CD8-positive, alpha-beta memory T cell (primary cell): ENCODE results near the gene SH3BGR. TPM values are rescaled to one million over a fixed set of nuclear protein-coding genes. Genes with fewer than 3 reads are reported as not detected.

Experiments used
- CTCF ChIA-PET: fragments of 350-600 bp; sonication (Branson Sonifier 250); formaldehyde crosslinking; loops from one replicate; lab custom pipeline; 2021; ENCODE audit warnings: antibody characterized with exemption; lab: Charles Lee
- POLR2A ChIA-PET: fragments of 350-600 bp; sonication (Branson Sonifier 250); formaldehyde crosslinking; loops from one replicate; lab custom pipeline; 2021; ENCODE audit warnings: antibody characterized with exemption; lab: Charles Lee
- DNase-seq, 5 donors: peaks; one replicate each; pipeline versions ENCODE4 v3.0.0 to v3.0.0-alpha.2; 2020 to 2022; ENCODE audit warnings: mixed read lengths in 1 of 5
- H3K27ac ChIP-seq: one replicate; pipeline ENCODE4 v1.7.0; 2013; ENCODE audit warnings: low read depth, mild to moderate bottlenecking, low read length, moderate library complexity
- H3K27me3 ChIP-seq: 2 replicates; pipeline ENCODE4 v1.7.0; 2013; ENCODE audit warnings: low read length, mild to moderate bottlenecking; ENCODE audit not compliant: insufficient read depth, poor library complexity, severe bottlenecking
- H3K36me3 ChIP-seq: 2 replicates; pipeline ENCODE4 v1.7.0; 2013; ENCODE audit warnings: mild to moderate bottlenecking, low read length, moderate library complexity; ENCODE audit not compliant: insufficient read depth
- H3K4me1 ChIP-seq: 2 replicates; pipeline ENCODE4 v1.7.0; 2013; ENCODE audit warnings: mild to moderate bottlenecking, low read length, moderate library complexity; ENCODE audit not compliant: insufficient read depth
- H3K4me3 ChIP-seq: 2 replicates; pipeline ENCODE4 v1.7.0; 2013; ENCODE audit warnings: mild to moderate bottlenecking, low read length
- H3K9me3 ChIP-seq: 2 replicates; pipeline ENCODE4 v1.7.0; 2013; ENCODE audit warnings: mild to moderate bottlenecking, low read length
- H3K27ac Mint-ChIP-seq, 8 donors: one replicate each; pipeline ENCODE4 v1.8.0; 2020 to 2021; ENCODE audit warnings: mixed read lengths in 8 of 8, mild to moderate bottlenecking in 6 of 8, inconsistent platforms in 3 of 8, moderate library complexity in 3 of 8
- H3K27me3 Mint-ChIP-seq, 2 donors: one replicate each; pipeline ENCODE4 v1.8.0; 2020 to 2021; ENCODE audit warnings: mixed read lengths in 2 of 2, mild to moderate bottlenecking in 1 of 2, moderate library complexity in 1 of 2
- H3K36me3 Mint-ChIP-seq, 3 donors: one replicate each; pipeline ENCODE4 v1.8.0; 2020 to 2021; ENCODE audit warnings: mixed read lengths in 3 of 3, inconsistent platforms in 1 of 3, mild to moderate bottlenecking in 1 of 3
- H3K4me1 Mint-ChIP-seq, 3 donors: one replicate each; pipeline ENCODE4 v1.8.0; 2020 to 2021; ENCODE audit warnings: mixed read lengths in 3 of 3, inconsistent platforms in 1 of 3, mild to moderate bottlenecking in 1 of 3
- H3K4me3 Mint-ChIP-seq, 7 donors: one replicate each; pipeline ENCODE4 v1.8.0; 2020 to 2021; ENCODE audit warnings: mixed read lengths in 7 of 7, mild to moderate bottlenecking in 6 of 7, moderate library complexity in 4 of 7, inconsistent platforms in 2 of 7
- H3K9me3 Mint-ChIP-seq, 5 donors: one replicate each; pipeline ENCODE4 v1.8.0; 2020 to 2022; ENCODE audit warnings: mixed read lengths in 5 of 5, mild to moderate bottlenecking in 3 of 5, moderate library complexity in 2 of 5, inconsistent platforms in 1 of 5
- polyA plus RNA-seq: library from polyadenylated mRNA; unstranded; fragments of 300-500 nt; fragmentation: Illumina TruSeq; gene quantifications from one replicate; pipeline ENCODE4 v1.2.3, GENCODE V29; 2021
- total RNA-seq, 2 experiments: library from RNA; stranded (reverse); gene quantifications; one replicate each; pipeline ENCODE4 v1.2.3, GENCODE V29; 2021

The SH3BGR gene
- total and polyA plus RNA-seq, 3 experiments from 2014 or later, result 1.6 to 5.8 (median 4.5) TPM

DNA sequence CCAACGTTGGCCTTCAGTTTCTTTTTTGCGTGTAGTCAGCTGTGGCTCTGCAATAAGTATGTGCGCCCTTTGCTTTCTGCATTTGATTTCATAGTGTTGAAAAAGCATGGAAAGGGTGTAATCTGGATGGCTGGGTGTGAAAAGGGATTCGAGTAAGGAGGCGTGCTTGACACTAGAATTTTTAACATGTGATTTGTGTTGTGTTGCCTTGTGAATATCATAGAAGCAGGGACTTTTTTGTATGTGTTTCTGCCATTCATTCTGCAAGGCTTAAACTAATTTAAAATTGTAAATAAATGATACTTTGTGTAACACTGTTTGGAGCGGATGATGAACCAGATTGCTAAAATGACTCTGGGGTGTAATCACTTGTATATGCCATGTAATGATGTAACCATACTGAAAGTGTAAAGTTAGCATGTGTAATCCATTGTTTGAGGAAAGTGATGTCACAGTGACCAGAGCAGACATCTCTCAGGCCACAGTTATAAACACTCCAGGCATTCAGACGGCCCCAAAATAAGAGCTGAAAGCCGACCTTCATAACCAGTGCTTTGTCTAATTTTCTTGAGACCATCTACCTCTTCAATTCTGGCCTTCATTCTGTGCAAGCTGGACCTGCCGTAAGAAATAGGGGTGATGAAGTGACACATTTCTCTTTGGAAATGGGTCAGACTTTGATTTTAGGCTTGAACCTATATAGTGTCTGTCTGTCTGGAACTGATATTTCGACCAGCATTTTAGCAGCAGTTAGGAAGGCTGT, 618 bp downstream of the SH3BGR start:
- Histone ChIP-seq H3K27ac (no peak overlapping the region), H3K27me3 (no peaks in the 10 kb centered on the region), H3K9me3 (no peaks in the 10 kb centered on the region), H3K4me3 (no peak overlapping the region), H3K4me1 (no peaks in the 10 kb centered on the region), H3K36me3 (no peaks in the 10 kb centered on the region)
- H3K4me3 Mint-ChIP-seq, result no peak overlapping the region
- ChIA-PET CTCF (no interaction called here), POLR2A (no interaction called here)
- no peaks in the 10 kb centered on the region for H3K9me3 Mint-ChIP-seq
- no peak for DNase-seq
- H3K36me3 Mint-ChIP-seq, result peaks cover 0 to 1% (median 0%) of the 10 kb centered on the region in 3 donors
- no peak overlapping the region for H3K27ac Mint-ChIP-seq
- H3K4me1 Mint-ChIP-seq, result no peaks in the 10 kb centered on the region
- peaks cover 9 to 17% of the 10 kb centered on the region in 2 donors for H3K27me3 Mint-ChIP-seq

GRCh38 chr21:39452970-39453342, 1.2 kb downstream of the SH3BGR start:
- H3K27ac Mint-ChIP-seq, result no peak overlapping the region
- Histone ChIP-seq H3K4me3 (no peak overlapping the region), H3K9me3 (no peaks in the 10 kb centered on the region), H3K27me3 (no peaks in the 10 kb centered on the region), H3K27ac (no peak overlapping the region), H3K36me3 (no peaks in the 10 kb centered on the region), H3K4me1 (no peaks in the 10 kb centered on the region)
- no peaks in the 10 kb centered on the region for H3K9me3 Mint-ChIP-seq
- peaks cover 9 to 17% of the 10 kb centered on the region in 2 donors for H3K27me3 Mint-ChIP-seq
- DNase-seq, result no peak
- H3K4me1 Mint-ChIP-seq, result no peaks in the 10 kb centered on the region
- no peak overlapping the region for H3K4me3 Mint-ChIP-seq
- CTCF ChIA-PET, result no interaction called here
- POLR2A ChIA-PET, result no interaction called here
- H3K36me3 Mint-ChIP-seq, result peaks cover 0 to 1% (median 0%) of the 10 kb centered on the region in 3 donors

GRCh38 chr21:39453571-39454179, 1.9 kb downstream of the SH3BGR start:
- H3K4me1 Mint-ChIP-seq, result no peaks in the 10 kb centered on the region
- no peak overlapping the region for H3K27ac Mint-ChIP-seq
- POLR2A ChIA-PET, result no interaction called here
- no peaks in the 10 kb centered on the region for H3K27me3 ChIP-seq
- H3K4me3 ChIP-seq, result no peak overlapping the region
- CTCF ChIA-PET, result interaction anchor here (0.7 kb wide), 1 partner anchor 12 kb away, joined by 3 read pairs; no protein-coding TSS in a partner anchor
- H3K4me1 ChIP-seq, result no peaks in the 10 kb centered on the region
- H3K4me3 Mint-ChIP-seq, result no peak overlapping the region
- peaks cover 0 to 1% (median 0%) of the 10 kb centered on the region in 3 donors for H3K36me3 Mint-ChIP-seq
- no peaks in the 10 kb centered on the region for H3K9me3 Mint-ChIP-seq
- no peak overlapping the region for H3K27ac ChIP-seq
- no peaks in the 10 kb centered on the region for H3K9me3 ChIP-seq
- H3K36me3 ChIP-seq, result no peaks in the 10 kb centered on the region
- H3K27me3 Mint-ChIP-seq, result peaks cover 9 to 17% of the 10 kb centered on the region in 2 donors
- DNase-seq, result no peak

DNA sequence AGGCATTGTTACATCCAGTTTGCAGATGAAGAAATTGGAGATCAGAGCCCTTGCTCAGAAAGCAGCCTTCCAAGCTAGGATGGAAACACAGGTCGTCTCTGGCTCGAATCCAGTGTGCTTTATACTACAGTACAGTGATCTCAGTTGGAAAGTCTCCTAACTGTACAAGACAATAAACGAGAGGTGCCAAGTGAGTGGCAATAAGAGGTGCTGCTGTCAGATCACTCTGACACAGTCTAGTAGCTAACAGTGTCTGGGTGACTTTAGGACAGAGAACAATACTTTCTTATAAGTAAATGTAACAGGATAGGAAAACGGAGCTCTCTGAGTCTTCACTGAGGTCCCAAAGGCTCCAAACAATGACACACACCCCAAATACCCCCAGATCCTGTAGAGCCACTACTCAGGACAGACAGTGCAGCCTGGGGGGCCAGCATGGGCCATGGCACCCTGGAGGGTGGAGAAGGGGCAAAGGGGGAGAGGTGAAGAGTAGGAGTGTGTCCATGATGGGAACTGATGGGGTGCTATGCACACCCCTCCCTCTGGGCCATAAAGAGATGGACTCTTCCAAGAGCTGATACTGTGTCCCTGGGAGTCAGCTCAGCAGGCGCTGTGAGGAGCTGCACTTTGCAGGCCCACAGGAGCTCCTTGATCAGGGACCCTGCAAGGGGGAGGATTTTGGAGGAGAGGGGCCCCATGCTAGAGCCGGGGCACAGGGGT, 3.3 kb downstream of the SH3BGR start:
- DNase-seq, result no peak
- POLR2A ChIA-PET, result no interaction called here
- no peaks in the 10 kb centered on the region for H3K36me3 ChIP-seq
- H3K4me1 ChIP-seq, result no peaks in the 10 kb centered on the region
- peaks cover 0 to 3% (median 0%) of the 10 kb centered on the region in 3 donors for H3K36me3 Mint-ChIP-seq
- no peaks in the 10 kb centered on the region for H3K9me3 Mint-ChIP-seq
- no peak overlapping the region for H3K4me3 Mint-ChIP-seq
- H3K27ac ChIP-seq, result no peak overlapping the region
- no peaks in the 10 kb centered on the region for H3K9me3 ChIP-seq
- H3K27ac Mint-ChIP-seq, result no peak overlapping the region
- CTCF ChIA-PET, result no interaction called here
- H3K4me1 Mint-ChIP-seq, result no peaks in the 10 kb centered on the region
- H3K27me3 ChIP-seq, result no peaks in the 10 kb centered on the region
- peaks cover 6 to 9% of the 10 kb centered on the region in 2 donors for H3K27me3 Mint-ChIP-seq
- H3K4me3 ChIP-seq, result no peak overlapping the region

GRCh38 chr21:39456665-39457064, 4.9 kb downstream of the SH3BGR start:
- Mint-ChIP-seq H3K9me3 (no peaks in the 10 kb centered on the region), H3K4me1 (no peaks in the 10 kb centered on the region), H3K27ac (no peak overlapping the region), H3K36me3 (peaks cover 0 to 3% (median 0%) of the 10 kb centered on the region in 3 donors), H3K27me3 (peaks cover 6 to 7% of the 10 kb centered on the region in 2 donors), H3K4me3 (no peak overlapping the region)
- H3K27me3 ChIP-seq, result no peaks in the 10 kb centered on the region
- no peak for DNase-seq
- no peaks in the 10 kb centered on the region for H3K4me1 ChIP-seq
- H3K27ac ChIP-seq, result no peak overlapping the region
- no peak overlapping the region for H3K4me3 ChIP-seq
- H3K9me3 ChIP-seq, result no peaks in the 10 kb centered on the region
- H3K36me3 ChIP-seq, result no peaks in the 10 kb centered on the region
- CTCF ChIA-PET, result no interaction called here
- POLR2A ChIA-PET, result no interaction called here

DNA sequence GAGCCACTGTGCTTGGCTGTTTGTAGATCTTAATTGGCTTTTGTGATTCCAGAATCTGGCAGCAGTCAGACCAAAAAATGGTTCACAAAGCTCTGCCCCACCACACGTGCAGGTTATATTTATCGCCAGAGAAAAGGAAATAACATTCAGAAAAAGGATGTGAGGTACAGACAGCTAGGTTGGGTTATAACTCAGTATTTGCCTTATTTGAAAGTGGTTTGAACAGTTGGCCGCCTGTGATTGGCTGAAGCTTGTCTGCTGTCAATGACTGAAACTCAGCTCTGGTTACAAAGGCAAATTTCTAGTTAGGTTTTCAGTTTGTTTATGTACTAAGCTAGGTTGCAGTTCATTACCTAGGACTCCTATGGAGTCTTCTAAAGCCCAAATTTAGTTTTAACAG, 9.6 kb downstream of the SH3BGR start:
- Histone ChIP-seq H3K27ac (no peak overlapping the region), H3K4me3 (no peak overlapping the region), H3K4me1 (no peaks in the 10 kb centered on the region), H3K36me3 (no peaks in the 10 kb centered on the region), H3K27me3 (no peaks in the 10 kb centered on the region), H3K9me3 (no peaks in the 10 kb centered on the region)
- peaks cover 0 to 7% (median 5%) of the 10 kb centered on the region in 3 donors for H3K36me3 Mint-ChIP-seq
- DNase-seq, result no peak
- ChIA-PET CTCF (interaction anchor here (1.2 kb wide), 1 partner anchor 13 kb away, joined by 3 read pairs; no protein-coding TSS in a partner anchor), POLR2A (no interaction called here)
- peaks cover 0 to 1% of the 10 kb centered on the region in 2 donors for H3K27me3 Mint-ChIP-seq
- H3K9me3 Mint-ChIP-seq, result no peaks in the 10 kb centered on the region
- no peaks in the 10 kb centered on the region for H3K4me1 Mint-ChIP-seq
- no peak overlapping the region for H3K4me3 Mint-ChIP-seq
- H3K27ac Mint-ChIP-seq, result no peak overlapping the region

- Mint-ChIP-seq H3K36me3 (peaks cover 0 to 7% (median 5%) of the 10 kb centered on the region in 3 donors), H3K4me3 (no peak overlapping the region), H3K27me3 (peaks cover 0 to 1% of the 10 kb centered on the region in 2 donors), H3K9me3 (no peaks in the 10 kb centered on the region), H3K4me1 (no peaks in the 10 kb centered on the region), H3K27ac (no peak overlapping the region)
- no peak for DNase-seq
- Histone ChIP-seq H3K4me3 (no peak overlapping the region), H3K36me3 (no peaks in the 10 kb centered on the region), H3K27me3 (no peaks in the 10 kb centered on the region), H3K27ac (no peak overlapping the region), H3K9me3 (no peaks in the 10 kb centered on the region), H3K4me1 (no peaks in the 10 kb centered on the region)
- POLR2A ChIA-PET, result no interaction called here
- CTCF ChIA-PET, result no interaction called here
These were observed 11.5 kb downstream of the SH3BGR start for GRCh38 chr21:39463308-39463707.

GRCh38 chr21:39466584-39466983, 14.8 kb downstream of the SH3BGR start:
- H3K4me1 Mint-ChIP-seq, result no peaks in the 10 kb centered on the region
- Histone ChIP-seq H3K36me3 (no peaks in the 10 kb centered on the region), H3K9me3 (no peaks in the 10 kb centered on the region), H3K4me3 (no peak overlapping the region), H3K27ac (no peak overlapping the region), H3K4me1 (no peaks in the 10 kb centered on the region), H3K27me3 (no peaks in the 10 kb centered on the region)
- CTCF ChIA-PET, result no interaction called here
- no peak overlapping the region for H3K4me3 Mint-ChIP-seq
- no peak for DNase-seq
- peaks cover 0 to 5% (median 5%) of the 10 kb centered on the region in 3 donors for H3K36me3 Mint-ChIP-seq
- H3K27me3 Mint-ChIP-seq, result peaks cover 0 to 4% of the 10 kb centered on the region in 2 donors
- POLR2A ChIA-PET, result no interaction called here
- no peaks in the 10 kb centered on the region for H3K9me3 Mint-ChIP-seq
- no peak overlapping the region for H3K27ac Mint-ChIP-seq
